HG03280 (cell line): ENCODE results near the gene CXXC1.
"Not testable (repeated sequence)": the region's sequence is repeated elsewhere in the genome, so short reads cannot be mapped to it uniquely, and the experiment has no call there.

Experiments
- ATAC-seq: cut with Tn5 transposase; IDR thresholded peaks from one replicate; pipeline ENCODE4 v1.9.1; 2021; ENCODE audit warnings: mild to moderate bottlenecking, moderate library complexity; ENCODE audit not compliant: unreplicated experiment

CXXC1 gene

GRCh38 chr18:50276452-50276851 lies 11.0 kb downstream of the CXXC1 start:
- no peak for ATAC-seq

- no peak for ATAC-seq
These were observed 11.9 kb downstream of the CXXC1 start for GRCh38 chr18:50275503-50276036.

GRCh38 chr18:50274941-50275340 lies 12.6 kb downstream of the CXXC1 start:
- no peak for ATAC-seq

GRCh38 chr18:50274044-50274442 lies 13.4 kb downstream of the CXXC1 start:
- ATAC-seq, result no peak

GRCh38 chr18:50273203-50274043 lies 14.1 kb downstream of the CXXC1 start:
- ATAC-seq, result no peak

GRCh38 chr18:50272568-50272967 lies 14.9 kb downstream of the CXXC1 start:
- ATAC-seq, result no peak

GRCh38 chr18:50268022-50268747 lies 19.3 kb downstream of the CXXC1 start:
- peak; percentile 72 for ATAC-seq

GRCh38 chr18:50266248-50266704 lies 21.2 kb downstream of the CXXC1 start, which contains the start of gene CFAP53:
CFAP53 (minus strand) TSS chr18:50266495; CDS start chr18:50266404, 91 bp downstream.
- ATAC-seq, result peak; percentile 76

- ATAC-seq, result no peak
These were observed 24.5 kb downstream of the CXXC1 start for GRCh38 chr18:50262977-50263376.

GRCh38 chr18:50250935-50251334 lies 36.6 kb downstream of the CXXC1 start:
- ATAC-seq, result no peak

GRCh38 chr18:50249576-50249975 lies 37.9 kb downstream of the CXXC1 start:
- no peak for ATAC-seq

- ATAC-seq, result no peak
These were observed 39.9 kb downstream of the CXXC1 start for GRCh38 chr18:50247561-50247960.

GRCh38 chr18:50241768-50242167 lies 45.7 kb downstream of the CXXC1 start:
- not testable (repeated sequence) for ATAC-seq

GRCh38 chr18:50240080-50240563 lies 47.4 kb downstream of the CXXC1 start:
- no peak for ATAC-seq

- no peak for ATAC-seq
These were observed 55.1 kb downstream of the CXXC1 start for GRCh38 chr18:50232419-50232818.
